ENCODE measurements around the gene JAZF1. TPM values are rescaled to one million over a fixed set of nuclear protein-coding genes. Genes with fewer than 3 reads are reported as not detected.

The JAZF1 gene
- total RNA-seq, 1 experiment from 2014 or later, result 1.5 TPM

DNA sequence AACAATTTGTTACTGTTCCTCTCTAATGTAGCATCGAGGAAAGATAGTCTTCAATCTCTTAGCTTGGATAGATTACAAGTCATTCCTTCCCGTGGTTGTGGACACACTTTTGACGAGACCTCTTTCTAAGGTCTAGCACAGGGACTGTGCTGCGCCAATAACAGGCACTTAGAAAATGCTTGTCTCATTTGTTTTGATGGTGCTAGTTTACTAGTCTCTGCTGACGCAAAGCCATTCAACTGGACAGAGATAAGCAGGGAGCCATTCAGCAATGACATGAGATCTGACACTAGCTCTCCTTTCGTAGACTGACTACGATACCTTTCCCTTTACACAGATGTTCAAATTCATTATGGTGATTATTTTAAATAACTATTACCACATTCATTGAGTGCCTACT lies 6.4 kb upstream of the JAZF1 start:
- H3K9me3 ChIP-seq (ENCODE audit: low read depth, low read length, poor library complexity, severe bottlenecking), result no peaks in the 10 kb centered on the region
- TF ChIP-seq, protein P1, sequence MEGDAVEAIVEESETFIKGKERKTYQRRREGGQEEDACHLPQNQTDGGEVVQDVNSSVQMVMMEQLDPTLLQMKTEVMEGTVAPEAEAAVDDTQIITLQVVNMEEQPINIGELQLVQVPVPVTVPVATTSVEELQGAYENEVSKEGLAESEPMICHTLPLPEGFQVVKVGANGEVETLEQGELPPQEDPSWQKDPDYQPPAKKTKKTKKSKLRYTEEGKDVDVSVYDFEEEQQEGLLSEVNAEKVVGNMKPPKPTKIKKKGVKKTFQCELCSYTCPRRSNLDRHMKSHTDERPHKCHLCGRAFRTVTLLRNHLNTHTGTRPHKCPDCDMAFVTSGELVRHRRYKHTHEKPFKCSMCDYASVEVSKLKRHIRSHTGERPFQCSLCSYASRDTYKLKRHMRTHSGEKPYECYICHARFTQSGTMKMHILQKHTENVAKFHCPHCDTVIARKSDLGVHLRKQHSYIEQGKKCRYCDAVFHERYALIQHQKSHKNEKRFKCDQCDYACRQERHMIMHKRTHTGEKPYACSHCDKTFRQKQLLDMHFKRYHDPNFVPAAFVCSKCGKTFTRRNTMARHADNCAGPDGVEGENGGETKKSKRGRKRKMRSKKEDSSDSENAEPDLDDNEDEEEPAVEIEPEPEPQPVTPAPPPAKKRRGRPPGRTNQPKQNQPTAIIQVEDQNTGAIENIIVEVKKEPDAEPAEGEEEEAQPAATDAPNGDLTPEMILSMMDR (conservative IDR thresholded peaks at IDR 0.05; ENCODE audit: low read depth, low read length), result no peak
- TF ChIP-seq EZH2 (IDR thresholded peaks at IDR 0.05; ENCODE audit: borderline replicate concordance, low read depth, low read length, poor library complexity, severe bottlenecking), result no peak
- ChIA-PET CTCF (no interaction called here), POLR2A (ENCODE audit: low non-redundant PET) (no interaction called here)
- H3K36me3 ChIP-seq (ENCODE audit: insufficient read depth, low read length, poor library complexity, severe bottlenecking), result no peaks in the 10 kb centered on the region
- intact Hi-C loops (cut with micrococcal nuclease; ENCODE audit: unreplicated experiment), result no loop called here
- no peak for DNase-seq (ENCODE audit: low spot score)
- peaks cover 12% of the 10 kb centered on the region for H3K27me3 ChIP-seq (replicated peaks; ENCODE audit: insufficient read depth, low read depth, low read length, poor library complexity)
- H3K27ac ChIP-seq (ENCODE audit: low read depth, low read length, poor library complexity, severe bottlenecking), result no peak overlapping the region
- BruUV-seq (replicated peaks), result no TSS peak
- no peaks in the 10 kb centered on the region for H3K4me1 ChIP-seq (ENCODE audit: insufficient read depth, low read length, poor library complexity, severe bottlenecking)
- H3K4me3 ChIP-seq (ENCODE audit: low read depth, low read length, poor library complexity, severe bottlenecking), result no peak overlapping the region

DNA sequence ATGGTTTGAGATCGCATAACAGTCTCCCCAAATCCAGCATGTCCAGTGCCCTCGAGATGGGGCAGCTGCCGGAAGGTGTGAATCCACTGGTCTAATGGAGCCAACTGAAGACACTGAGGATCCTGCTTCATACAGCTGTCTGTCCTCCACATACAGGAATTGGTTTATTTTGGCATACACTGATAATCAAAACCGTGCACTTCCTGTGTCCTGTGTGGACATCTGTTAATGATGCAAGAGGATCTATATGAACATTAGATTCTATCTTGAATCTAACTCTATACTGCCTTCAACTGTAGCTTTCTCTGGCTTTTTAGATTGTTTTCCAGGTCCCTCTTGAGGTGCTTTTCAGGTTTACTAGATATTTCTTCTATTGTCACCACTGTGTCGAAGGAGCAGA lies 3.0 kb upstream of the JAZF1 start:
- no peak overlapping the region for H3K27ac ChIP-seq (ENCODE audit: low read depth, low read length, poor library complexity, severe bottlenecking)
- POLR2A ChIA-PET (ENCODE audit: low non-redundant PET), result no interaction called here
- CTCF ChIA-PET, result no interaction called here

DNA sequence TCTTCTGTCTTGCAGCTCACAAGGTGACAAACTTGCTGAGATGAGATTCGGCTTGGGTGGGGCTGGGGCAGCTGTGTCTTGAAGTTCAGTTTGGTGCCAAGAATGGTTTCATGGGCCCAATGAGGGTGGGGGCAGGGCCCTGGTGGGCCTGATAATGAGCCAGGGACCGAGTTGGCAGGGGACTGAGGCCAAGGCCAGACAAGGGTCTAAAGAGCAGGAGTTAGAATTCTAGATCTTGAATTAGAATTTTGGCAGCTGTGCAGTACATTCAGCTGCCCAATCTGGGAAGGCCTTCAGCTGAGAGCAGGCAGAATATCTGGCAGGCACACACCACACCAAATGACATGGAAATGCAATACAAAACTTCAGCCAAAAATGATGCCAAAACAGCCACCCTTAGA lies 1.5 kb upstream of the JAZF1 start:
- CTCF ChIA-PET, result no interaction called here

More for the DNA sequence above, 3.0 kb upstream of the JAZF1 start:
- Histone ChIP-seq H3K9me3 (ENCODE audit: low read depth, low read length, poor library complexity, severe bottlenecking) (no peaks in the 10 kb centered on the region), H3K36me3 (ENCODE audit: insufficient read depth, low read length, poor library complexity, severe bottlenecking) (no peaks in the 10 kb centered on the region), H3K27me3 (replicated peaks; ENCODE audit: insufficient read depth, low read depth, low read length, poor library complexity) (peaks cover 8% of the 10 kb centered on the region), H3K4me3 (ENCODE audit: low read depth, low read length, poor library complexity, severe bottlenecking) (no peak overlapping the region), H3K4me1 (ENCODE audit: insufficient read depth, low read length, poor library complexity, severe bottlenecking) (peaks cover 6% of the 10 kb centered on the region)
- no peak for DNase-seq (ENCODE audit: low spot score)
- intact Hi-C loops (cut with micrococcal nuclease; ENCODE audit: unreplicated experiment), result no loop called here
- TF ChIP-seq, protein P1 (conservative IDR thresholded peaks at IDR 0.05; ENCODE audit: low read depth, low read length), result no peak
- no peak for TF ChIP-seq EZH2 (IDR thresholded peaks at IDR 0.05; ENCODE audit: borderline replicate concordance, low read depth, low read length, poor library complexity, severe bottlenecking)
- BruUV-seq (replicated peaks), result no TSS peak

More for the DNA sequence above, 1.5 kb upstream of the JAZF1 start:
- Histone ChIP-seq H3K9me3 (ENCODE audit: low read depth, low read length, poor library complexity, severe bottlenecking) (no peaks in the 10 kb centered on the region), H3K4me3 (ENCODE audit: low read depth, low read length, poor library complexity, severe bottlenecking) (no peak overlapping the region), H3K4me1 (ENCODE audit: insufficient read depth, low read length, poor library complexity, severe bottlenecking) (peaks cover 7% of the 10 kb centered on the region), H3K27me3 (replicated peaks; ENCODE audit: insufficient read depth, low read depth, low read length, poor library complexity) (peaks cover 8% of the 10 kb centered on the region), H3K36me3 (ENCODE audit: insufficient read depth, low read length, poor library complexity, severe bottlenecking) (no peaks in the 10 kb centered on the region), H3K27ac (ENCODE audit: low read depth, low read length, poor library complexity, severe bottlenecking) (no peak overlapping the region)
- POLR2A ChIA-PET (ENCODE audit: low non-redundant PET), result no interaction called here
- intact Hi-C loops (cut with micrococcal nuclease; ENCODE audit: unreplicated experiment), result no loop called here
- TF ChIP-seq, protein P1 (conservative IDR thresholded peaks at IDR 0.05; ENCODE audit: low read depth, low read length), result no peak
- TF ChIP-seq EZH2 (IDR thresholded peaks at IDR 0.05; ENCODE audit: borderline replicate concordance, low read depth, low read length, poor library complexity, severe bottlenecking), result no peak
- BruUV-seq (replicated peaks), result no TSS peak
- no peak for DNase-seq (ENCODE audit: low spot score)
